ENCODE results near the gene RPUSD3.

The RPUSD3 gene

GRCh38 chr3:9791127-9791526 is 52.7 kb downstream of the RPUSD3 start:
- TF ChIP-seq CTCF (IDR thresholded peaks at IDR 0.05; ENCODE audit: insufficient read depth, missing control alignments), result no peak
- FAIRE-seq, result no peak
- no peak for DNase-seq (ENCODE audit: insufficient read length, low spot score)
